Adrenal gland (tissue), 5 donors: ENCODE data around the gene ZNF783.

Source experiments
- POLR2A ChIP-seq, 2 donors: fragments of 450-650 bp; IDR thresholded peaks; one replicate each; pipeline ENCODE4 v1.6.1; 2017; ENCODE audit warnings: antibody characterized with exemption in 2 of 2, mild to moderate bottlenecking in 2 of 2, moderate library complexity in 1 of 2
- TF ChIP-seq, protein P1 (sequence below), 6 experiments: fragments of 450-650 bp in 4 of 6; fragments of 200-600 bp in 2 of 6; sonication (generic) in 1 of 6; IDR thresholded peaks; 1 replicate in 5 of 6; 2 replicates in 1 of 6; pipeline versions ENCODE4 v1.5.1 to v1.8.0; 2016 to 2021; ENCODE audit warnings: antibody characterized with exemption in 6 of 6, mild to moderate bottlenecking in 2 of 6, moderate library complexity in 1 of 6
- donor health status: DM: no; HTN: no; CAD: no.

DNA sequence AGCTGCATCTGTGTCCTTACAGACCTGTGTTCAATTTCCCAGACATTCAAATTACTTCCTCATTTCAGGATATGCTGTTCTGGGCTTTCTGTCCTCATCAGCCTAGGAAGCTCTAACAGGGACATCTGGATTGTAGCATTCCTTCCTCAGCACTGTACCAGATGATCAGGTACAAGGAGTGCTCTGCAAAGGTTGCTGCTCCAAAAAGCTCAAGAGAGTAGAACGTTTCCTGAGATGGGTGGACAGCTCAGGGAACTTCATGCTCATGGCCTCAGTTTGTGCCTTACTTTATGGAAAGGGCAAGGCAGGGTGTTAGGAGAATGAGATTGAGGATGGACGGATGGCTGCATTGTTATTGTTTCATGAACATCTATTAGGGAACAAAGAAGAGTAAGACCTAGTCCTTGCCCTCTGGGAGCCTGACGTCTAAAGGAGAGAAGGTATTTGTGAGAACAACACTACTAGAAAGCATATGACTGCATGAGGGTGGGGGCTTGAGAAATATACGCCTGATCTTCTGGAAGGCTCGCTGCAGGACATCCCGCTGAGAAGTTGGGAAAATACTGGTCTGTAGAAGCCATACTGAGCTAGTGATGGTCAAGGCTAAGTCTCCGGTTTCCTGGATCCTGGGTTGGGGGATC is 33.0 kb upstream of the ZNF783 start:
- TF ChIP-seq, protein P1, sequence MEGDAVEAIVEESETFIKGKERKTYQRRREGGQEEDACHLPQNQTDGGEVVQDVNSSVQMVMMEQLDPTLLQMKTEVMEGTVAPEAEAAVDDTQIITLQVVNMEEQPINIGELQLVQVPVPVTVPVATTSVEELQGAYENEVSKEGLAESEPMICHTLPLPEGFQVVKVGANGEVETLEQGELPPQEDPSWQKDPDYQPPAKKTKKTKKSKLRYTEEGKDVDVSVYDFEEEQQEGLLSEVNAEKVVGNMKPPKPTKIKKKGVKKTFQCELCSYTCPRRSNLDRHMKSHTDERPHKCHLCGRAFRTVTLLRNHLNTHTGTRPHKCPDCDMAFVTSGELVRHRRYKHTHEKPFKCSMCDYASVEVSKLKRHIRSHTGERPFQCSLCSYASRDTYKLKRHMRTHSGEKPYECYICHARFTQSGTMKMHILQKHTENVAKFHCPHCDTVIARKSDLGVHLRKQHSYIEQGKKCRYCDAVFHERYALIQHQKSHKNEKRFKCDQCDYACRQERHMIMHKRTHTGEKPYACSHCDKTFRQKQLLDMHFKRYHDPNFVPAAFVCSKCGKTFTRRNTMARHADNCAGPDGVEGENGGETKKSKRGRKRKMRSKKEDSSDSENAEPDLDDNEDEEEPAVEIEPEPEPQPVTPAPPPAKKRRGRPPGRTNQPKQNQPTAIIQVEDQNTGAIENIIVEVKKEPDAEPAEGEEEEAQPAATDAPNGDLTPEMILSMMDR (IDR thresholded peaks at IDR 0.05): no peak
- no peak for TF ChIP-seq POLR2A (IDR thresholded peaks at IDR 0.05)
